ENCODE measurements around the gene KRT71. TPM values are rescaled to one million over a fixed set of nuclear protein-coding genes. Genes with fewer than 3 reads are reported as not detected.

KRT71 gene
- total RNA-seq, 1 experiment from 2014 or later, result not detected

DNA sequence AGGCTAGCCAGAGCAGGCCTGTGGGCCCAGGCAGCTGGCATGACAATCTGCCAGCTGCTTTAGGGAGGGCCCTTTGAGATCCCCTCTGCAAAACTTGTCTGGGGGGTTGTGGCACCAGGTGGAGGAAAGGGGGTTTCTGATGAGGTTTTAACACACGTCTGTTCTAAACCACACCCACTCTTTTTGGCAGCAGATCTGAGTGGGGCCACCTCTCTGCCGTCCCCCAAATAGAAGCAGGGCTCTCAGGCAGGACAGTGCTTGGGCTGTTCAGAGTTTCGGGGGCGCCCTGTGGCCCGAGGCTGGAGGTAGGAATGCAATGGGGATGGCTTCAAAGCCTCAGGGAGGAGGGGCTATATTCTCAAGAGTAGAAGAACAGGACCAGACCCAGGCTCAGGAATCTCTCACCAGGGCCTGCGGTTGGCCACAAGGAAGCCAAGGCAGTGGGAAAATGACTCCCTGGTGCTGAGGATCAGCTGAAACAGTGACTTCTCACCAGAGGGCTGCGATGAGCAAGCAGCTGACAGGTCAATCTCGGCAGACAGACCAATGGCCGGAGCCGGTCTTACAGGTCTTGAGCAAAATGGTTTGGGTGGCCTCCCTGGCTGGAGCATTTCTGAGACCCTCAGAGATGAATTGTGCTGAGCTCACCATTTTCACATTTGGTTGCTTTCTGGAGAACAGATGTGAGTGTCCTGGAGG is 31.2 kb downstream of the KRT71 start:
- H3K27ac ChIP-seq (ENCODE audit: low read depth, low read length), result peak overlapping the region; percentile 55
- intact Hi-C loops (cut with micrococcal nuclease), result no loop called here
- no peaks in the 10 kb centered on the region for H3K27me3 ChIP-seq (ENCODE audit: insufficient read depth, low read length)
- no TSS peak for BruUV-seq (replicated peaks)
- CTCF ChIA-PET, result interaction anchor here (1.1 to 2.0 kb wide), 2 partner anchors 126 to 349 kb away, joined by 7 read pairs; no protein-coding TSS in a partner anchor
- peak overlapping the region; percentile 73 for H3K4me2 ChIP-seq (ENCODE audit: low read length)
- ATAC-seq (peak; percentile 44), DNase-seq (ENCODE audit: low read depth, low spot score) (no peak)
- no peaks in the 10 kb centered on the region for H3K36me3 ChIP-seq (ENCODE audit: control insufficient read depth in 1 of 2, insufficient read depth in 2 of 2, low read length in 2 of 2)
- no peaks in the 10 kb centered on the region for H4K20me1 ChIP-seq (ENCODE audit: insufficient read depth)
- peak overlapping the region; percentile 96 for H2AFZ ChIP-seq (ENCODE audit: low read depth, low read length, poor library complexity, severe bottlenecking)
- POLR2A ChIA-PET, result interaction anchor here (0.6 to 2.1 kb wide), 2 partner anchors 15 to 375 kb away, joined by 3 to 5 read pairs; no protein-coding TSS in a partner anchor
- H3K4me3 ChIP-seq (replicated peaks in 1 of 2; ENCODE audit: low read depth in 1 of 2, low read length in 2 of 2), result peak overlapping the region in 1 of 2 experiments; percentile 37; a peak in 2 of 4 replicates
- H3K79me2 ChIP-seq (ENCODE audit: insufficient read depth, low read length), result no peaks in the 10 kb centered on the region
- RAD21 ChIA-PET (ENCODE audit: low non-redundant PET in 1 of 2, low total read pairs in 2 of 2, uncharacterized antibody in 2 of 2, unreplicated experiment in 2 of 2), result no interaction called here
- no peaks in the 10 kb centered on the region for H3K9me3 ChIP-seq (ENCODE audit: control insufficient read depth in 1 of 2, insufficient read depth in 1 of 2, low read depth in 1 of 2, low read length in 2 of 2)
- 0 out of 2 replicates have a peak, but pooled peaks have one; percentile 14 for TF ChIP-seq CBX3 (IDR thresholded peaks at IDR 0.05; ENCODE audit: low read depth)
- no peak for TF ChIP-seq CEBPB (IDR thresholded peaks at IDR 0.05; ENCODE audit: low read depth)
- TF ChIP-seq POLR2AphosphoS5 (IDR thresholded peaks at IDR 0.05; ENCODE audit: low read depth, low read length), result no peak
- no peak for TF ChIP-seq EGR1 (IDR thresholded peaks at IDR 0.05; ENCODE audit: low read depth)
- no peak for TF ChIP-seq ZFX (IDR thresholded peaks at IDR 0.05)
- 0 out of 6 replicates have a peak, but pooled peaks of 1 of the 3 experiments have one; percentile 3 for TF ChIP-seq CTCF (IDR thresholded peaks at IDR 0.05 in 2 of 3, conservative IDR thresholded peaks at IDR 0.05 in 1 of 3; ENCODE audit: borderline replicate concordance in 1 of 3, insufficient read depth in 1 of 3, low read depth in 2 of 3, low read length in 2 of 3)
- no peak for TF ChIP-seq TCF7L2 (IDR thresholded peaks at IDR 0.05; ENCODE audit: borderline replicate concordance, extremely low read depth, insufficient read depth, insufficient read length)
- no peak for TF ChIP-seq ZNF274 (IDR thresholded peaks at IDR 0.05; ENCODE audit: low read depth, low read length)
- H3K9me2 ChIP-seq (ENCODE audit: insufficient read depth), result no peaks in the 10 kb centered on the region
- peak overlapping the region; percentile 49 for H3K9ac ChIP-seq (ENCODE audit: low read length)
- H3K4me1 ChIP-seq (ENCODE audit: control insufficient read depth in 1 of 2, insufficient read depth in 2 of 2, low read length in 2 of 2), result peaks cover 34 to 61% of the 10 kb centered on the region in 2 experiments
